Progenitor cell of endocrine pancreas (in vitro differentiated cells): ENCODE data around the gene LRRC63. TPM values are rescaled to one million over a fixed set of nuclear protein-coding genes. Genes with fewer than 3 reads are reported as not detected.

Experiments used
- DNase-seq: peaks from one replicate; pipeline ENCODE4 v3.0.0; 2021; ENCODE audit warnings: low spot score; ENCODE audit not compliant: unreplicated experiment
- H3K27ac Mint-ChIP-seq: 2 replicates; pipeline ENCODE4 v1.8.0; 2021; ENCODE audit warnings: mild to moderate bottlenecking, moderate library complexity, mixed read lengths
- H3K27me3 Mint-ChIP-seq: 2 replicates; pipeline ENCODE4 v1.8.0; 2021; ENCODE audit warnings: mixed read lengths
- H3K36me3 Mint-ChIP-seq: 2 replicates; pipeline ENCODE4 v1.8.0; 2022; ENCODE audit warnings: mixed read lengths; ENCODE audit not compliant: insufficient read depth
- H3K4me1 Mint-ChIP-seq: 2 replicates; pipeline ENCODE4 v1.8.0; 2021; ENCODE audit warnings: low read depth, mixed read lengths
- H3K4me3 Mint-ChIP-seq: 2 replicates; pipeline ENCODE4 v1.8.0; 2021; ENCODE audit warnings: low read depth, mild to moderate bottlenecking, moderate library complexity, mixed read lengths
- H3K9me3 Mint-ChIP-seq: 2 replicates; pipeline ENCODE4 v1.8.0; 2021; ENCODE audit warnings: low read depth, mixed read lengths
- CTCF ChIP-seq: fragments of 200-600 bp; sonication (generic); IDR thresholded peaks from one replicate; pipeline ENCODE4 v1.5.0; 2021; ENCODE audit warnings: antibody characterized with exemption, mild to moderate bottlenecking; ENCODE audit not compliant: unreplicated experiment
- total RNA-seq: library from RNA; stranded (reverse); gene quantifications from 2 replicates; pipeline ENCODE4 v1.2.1, GENCODE V29; 2021

LRRC63 gene
- total RNA-seq, 1 donor from 2014 or later: 0.24 TPM

- TF ChIP-seq CTCF: no peak
- no peak overlapping the region for H3K27ac Mint-ChIP-seq
- peaks cover 2% of the 10 kb centered on the region for H3K4me1 Mint-ChIP-seq
- no peaks in the 10 kb centered on the region for H3K36me3 Mint-ChIP-seq
- no peaks in the 10 kb centered on the region for H3K27me3 Mint-ChIP-seq
- H3K4me3 Mint-ChIP-seq: no peak overlapping the region
- no peak for DNase-seq
- H3K9me3 Mint-ChIP-seq: no peaks in the 10 kb centered on the region
Observed at GRCh38 chr13:46289260-46289955, 77.7 kb downstream of the LRRC63 start.

GRCh38 chr13:46290434-46290833, 78.7 kb downstream of the LRRC63 start:
- H3K27ac Mint-ChIP-seq: no peak overlapping the region
- DNase-seq: no peak

GRCh38 chr13:46293436-46293835, 81.7 kb downstream of the LRRC63 start:
- Mint-ChIP-seq H3K4me3 (no peak overlapping the region), H3K9me3 (no peaks in the 10 kb centered on the region), H3K27ac (no peak overlapping the region), H3K27me3 (peaks cover 6% of the 10 kb centered on the region), H3K36me3 (no peaks in the 10 kb centered on the region), H3K4me1 (peaks cover 2% of the 10 kb centered on the region)
- no peak for DNase-seq
- TF ChIP-seq CTCF: no peak

More at GRCh38 chr13:46290434-46290833, 78.7 kb downstream of the LRRC63 start:
- H3K9me3 Mint-ChIP-seq: no peaks in the 10 kb centered on the region
- no peak for TF ChIP-seq CTCF
- H3K4me3 Mint-ChIP-seq: no peak overlapping the region
- H3K36me3 Mint-ChIP-seq: no peaks in the 10 kb centered on the region
- no peaks in the 10 kb centered on the region for H3K27me3 Mint-ChIP-seq
- H3K4me1 Mint-ChIP-seq: peaks cover 2% of the 10 kb centered on the region

- Mint-ChIP-seq H3K4me1 (no peaks in the 10 kb centered on the region), H3K27ac (no peak overlapping the region), H3K4me3 (no peak overlapping the region), H3K9me3 (peaks cover 10% of the 10 kb centered on the region), H3K27me3 (peaks cover 6% of the 10 kb centered on the region), H3K36me3 (no peaks in the 10 kb centered on the region)
- no peak for TF ChIP-seq CTCF
- no peak for DNase-seq
Observed at GRCh38 chr13:46295491-46296114, 83.9 kb downstream of the LRRC63 start.

GRCh38 chr13:46296115-46296822, 84.5 kb downstream of the LRRC63 start:
- no peak for DNase-seq
- TF ChIP-seq CTCF: no peak
- no peak overlapping the region for H3K27ac Mint-ChIP-seq
- H3K9me3 Mint-ChIP-seq: peaks cover 10% of the 10 kb centered on the region
- H3K36me3 Mint-ChIP-seq: no peaks in the 10 kb centered on the region
- no peak overlapping the region for H3K4me3 Mint-ChIP-seq
- H3K4me1 Mint-ChIP-seq: no peaks in the 10 kb centered on the region
- peaks cover 6% of the 10 kb centered on the region for H3K27me3 Mint-ChIP-seq
